ENCODE results near the gene TRABD2B.

Gene TRABD2B

GRCh38 chr1:47914952-47915676, 82.1 kb downstream of the TRABD2B start:
- no peak overlapping the region for H3K4me3 ChIP-seq (replicated peaks; ENCODE audit: low read depth, low read length)
- TF ChIP-seq CTCF (IDR thresholded peaks at IDR 0.05; ENCODE audit: insufficient read depth, low read length, poor library complexity, severe bottlenecking): no peak
- no peaks in the 10 kb centered on the region; the same call in 1 of the 2 replicates for H3K27me3 ChIP-seq (replicated peaks; ENCODE audit: control insufficient read depth, insufficient read depth, low read length)
- no peak for DNase-seq (ENCODE audit: extremely low read depth, insufficient read length)
- H3K36me3 ChIP-seq (ENCODE audit: control insufficient read depth, insufficient read depth, low read length): no peaks in the 10 kb centered on the region

- DNase-seq (ENCODE audit: extremely low read depth, insufficient read length): no peak
- TF ChIP-seq CTCF (IDR thresholded peaks at IDR 0.05; ENCODE audit: insufficient read depth, low read length, poor library complexity, severe bottlenecking): no peak
- H3K4me3 ChIP-seq (replicated peaks; ENCODE audit: low read depth, low read length): no peak overlapping the region
- H3K36me3 ChIP-seq (ENCODE audit: control insufficient read depth, insufficient read depth, low read length): no peaks in the 10 kb centered on the region
- no peaks in the 10 kb centered on the region for H3K27me3 ChIP-seq (replicated peaks; ENCODE audit: control insufficient read depth, insufficient read depth, low read length)
Observed at GRCh38 chr1:47914218-47914938, 82.8 kb downstream of the TRABD2B start.

- Histone ChIP-seq H3K36me3 (ENCODE audit: control insufficient read depth, insufficient read depth, low read length) (no peaks in the 10 kb centered on the region), H3K4me3 (replicated peaks; ENCODE audit: low read depth, low read length) (no peak overlapping the region), H3K27me3 (replicated peaks; ENCODE audit: control insufficient read depth, insufficient read depth, low read length) (no peaks in the 10 kb centered on the region)
- TF ChIP-seq CTCF (IDR thresholded peaks at IDR 0.05; ENCODE audit: insufficient read depth, low read length, poor library complexity, severe bottlenecking): no peak
- no peak for DNase-seq (ENCODE audit: extremely low read depth, insufficient read length)
Observed at GRCh38 chr1:47913225-47913823, 83.9 kb downstream of the TRABD2B start.

- DNase-seq (ENCODE audit: extremely low read depth, insufficient read length): no peak
- H3K4me3 ChIP-seq (replicated peaks; ENCODE audit: low read depth, low read length): no peak overlapping the region
- no peak for TF ChIP-seq CTCF (IDR thresholded peaks at IDR 0.05; ENCODE audit: insufficient read depth, low read length, poor library complexity, severe bottlenecking)
Observed at GRCh38 chr1:47912756-47913155, 84.4 kb downstream of the TRABD2B start.

GRCh38 chr1:47911892-47912291, 85.3 kb downstream of the TRABD2B start:
- Histone ChIP-seq H3K4me3 (replicated peaks; ENCODE audit: low read depth, low read length) (no peak overlapping the region), H3K27me3 (replicated peaks; ENCODE audit: control insufficient read depth, insufficient read depth, low read length) (no peaks in the 10 kb centered on the region; the same call in 1 of the 2 replicates), H3K36me3 (ENCODE audit: control insufficient read depth, insufficient read depth, low read length) (no peaks in the 10 kb centered on the region)
- TF ChIP-seq CTCF (IDR thresholded peaks at IDR 0.05; ENCODE audit: insufficient read depth, low read length, poor library complexity, severe bottlenecking): no peak
- no peak for DNase-seq (ENCODE audit: extremely low read depth, insufficient read length)

More at GRCh38 chr1:47912756-47913155, 84.4 kb downstream of the TRABD2B start:
- H3K27me3 ChIP-seq (replicated peaks; ENCODE audit: control insufficient read depth, insufficient read depth, low read length): no peaks in the 10 kb centered on the region
- H3K36me3 ChIP-seq (ENCODE audit: control insufficient read depth, insufficient read depth, low read length): no peaks in the 10 kb centered on the region
